Measurements from ENCODE around the gene ATAT1. TPM values are rescaled to one million over a fixed set of nuclear protein-coding genes. Genes with fewer than 3 reads are reported as not detected.

Gene ATAT1
- 38.4 TPM for total RNA-seq

GRCh38 chr6:30626484-30627366 lies at the start of gene ATAT1:
TSS of gene ATAT1 (plus strand) at chr6:30626874.
- peak; percentile 91 for DNase-seq

GRCh38 chr6:30578051-30578450 lies 48.6 kb upstream of the ATAT1 start:
- no peak for DNase-seq

GRCh38 chr6:30583921-30584320 lies 42.8 kb upstream of the ATAT1 start:
- no peak for DNase-seq

GRCh38 chr6:30589754-30590358 lies 36.8 kb upstream of the ATAT1 start:
- DNase-seq: no peak

GRCh38 chr6:30590509-30590908 lies 36.2 kb upstream of the ATAT1 start:
- no peak for DNase-seq

GRCh38 chr6:30591008-30591407 lies 35.7 kb upstream of the ATAT1 start:
- no peak for DNase-seq

- no peak for DNase-seq
Measured at GRCh38 chr6:30592287-30592686, 34.4 kb upstream of the ATAT1 start.

- DNase-seq: peak; percentile 24
Measured at GRCh38 chr6:30597315-30598144, 29.1 kb upstream of the ATAT1 start.

- no peak for DNase-seq
Measured at GRCh38 chr6:30598912-30599624, 27.6 kb upstream of the ATAT1 start.

GRCh38 chr6:30599625-30600324 lies 26.9 kb upstream of the ATAT1 start:
- no peak for DNase-seq

- DNase-seq: no peak
Measured at GRCh38 chr6:30600451-30600961, 26.2 kb upstream of the ATAT1 start.

- no peak for DNase-seq
Measured at GRCh38 chr6:30601436-30601814, 25.2 kb upstream of the ATAT1 start.

GRCh38 chr6:30601815-30602641 lies 24.6 kb upstream of the ATAT1 start:
- no peak for DNase-seq

- DNase-seq: no peak
Measured at GRCh38 chr6:30603961-30604360, 22.7 kb upstream of the ATAT1 start.

GRCh38 chr6:30610065-30610464 lies 16.6 kb upstream of the ATAT1 start:
- DNase-seq: no peak

- DNase-seq: no peak
Measured at GRCh38 chr6:30611150-30611855, 15.4 kb upstream of the ATAT1 start.

GRCh38 chr6:30611856-30612194 lies 14.8 kb upstream of the ATAT1 start:
- DNase-seq: no peak

- no peak for DNase-seq
Measured at GRCh38 chr6:30612213-30612612, 14.5 kb upstream of the ATAT1 start.

GRCh38 chr6:30612687-30613248 lies 13.9 kb upstream of the ATAT1 start:
- no peak for DNase-seq

Measured in occipital lobe (tissue), 2 donors.